Measurements from ENCODE around the gene ADAM11. TPM values are rescaled to one million over a fixed set of nuclear protein-coding genes. Genes with fewer than 3 reads are reported as not detected.
A peak's percentile ranks its signal among the peaks of the same experiment; 100 is the strongest.
"Not testable (repeated sequence)": the region's sequence is repeated elsewhere in the genome, so short reads cannot be mapped to it uniquely, and the experiment has no call there.

The ADAM11 gene
- total RNA-seq (2021) (0.46 and 0.55 TPM in 2 replicates), Bru-seq, nascent RNA (percentile 12 among the genes with signal in this experiment), BruChase-seq, experiment 1, labeled RNA remaining after a 2-hour chase (percentile 19 among the genes with signal in this experiment), BruChase-seq, experiment 2, labeled RNA remaining after a 6-hour chase (percentile 20 among the genes with signal in this experiment)
- long read RNA-seq, partial matches to known transcripts = 0 of 1 reads
- long read RNA-seq, other reads (novel, unspliced or antisense) = 1 of 1 reads

GRCh38 chr17:44758414-44759085 lies at the start of gene ADAM11:
TSS of gene ADAM11 (plus strand) at chr17:44758988. CDS start at chr17:44759200, 212 bp downstream.
- peak within 1 kb of the TSS; percentile 69 for H3K4me2 ChIP-seq
- no peak within 1 kb of the TSS for H2AFZ ChIP-seq
- ChIA-PET CTCF (no interaction called here), POLR2A (ENCODE audit: unreplicated experiment) (no interaction called here)
- H3K9me2 ChIP-seq (ENCODE audit: insufficient read depth) = no peaks in the 10 kb centered on the region
- peak within 1 kb of the TSS; percentile 46 for H3K4me3 ChIP-seq
- no peaks in the 10 kb centered on the region for H3K79me2 ChIP-seq (ENCODE audit: low read depth)
- no peaks in the 10 kb centered on the region for H4K20me1 ChIP-seq (ENCODE audit: insufficient read depth)
- no peaks in the 10 kb centered on the region for H3K9me3 ChIP-seq (ENCODE audit: insufficient read depth, low read depth)
- no peak within 1 kb of the TSS for H3K27ac ChIP-seq
- DNase-seq = no peak
- no peaks in the 10 kb centered on the region for H3K4me1 ChIP-seq (replicated peaks; ENCODE audit: insufficient read depth)
- peaks cover 4% of the 10 kb centered on the region; the same call in 1 of the 2 replicates for H3F3A ChIP-seq (ENCODE audit: insufficient read depth, low read depth)
- no peak for TF ChIP-seq EZH2 (IDR thresholded peaks at IDR 0.05; ENCODE audit: low read depth)
- TF ChIP-seq CTCF (conservative IDR thresholded peaks at IDR 0.05) = no peak
- intact Hi-C loops (cut with micrococcal nuclease; ENCODE audit: unreplicated experiment) = no loop called here
- peaks cover 28% of the 10 kb centered on the region for H3K27me3 ChIP-seq (ENCODE audit: insufficient read depth, low read depth)
- BruUV-seq (replicated peaks) = no TSS peak
- H3K36me3 ChIP-seq (ENCODE audit: low read depth) = no peaks in the 10 kb centered on the region

GRCh38 chr17:44719444-44719843 lies 39.3 kb upstream of the ADAM11 start:
- CTCF ChIA-PET = no interaction called here
- no TSS peak for BruUV-seq (replicated peaks)
- POLR2A ChIA-PET (ENCODE audit: unreplicated experiment) = no interaction called here

GRCh38 chr17:44722254-44722653 lies 36.5 kb upstream of the ADAM11 start:
- no peak overlapping the region for H2AFZ ChIP-seq
- no peak overlapping the region for H3K27ac ChIP-seq
- TF ChIP-seq EZH2 (IDR thresholded peaks at IDR 0.05; ENCODE audit: low read depth) = no peak
- no peak for TF ChIP-seq CTCF (conservative IDR thresholded peaks at IDR 0.05)
- no peak for DNase-seq
- CTCF ChIA-PET = no interaction called here
- no peaks in the 10 kb centered on the region for H3K27me3 ChIP-seq (ENCODE audit: insufficient read depth, low read depth)
- no TSS peak for BruUV-seq (replicated peaks)
- POLR2A ChIA-PET (ENCODE audit: unreplicated experiment) = no interaction called here
- no peaks in the 10 kb centered on the region for H3K9me3 ChIP-seq (ENCODE audit: insufficient read depth, low read depth)
- H4K20me1 ChIP-seq (ENCODE audit: insufficient read depth) = no peaks in the 10 kb centered on the region
- H3K4me2 ChIP-seq = no peak overlapping the region
- H3K4me1 ChIP-seq (replicated peaks; ENCODE audit: insufficient read depth) = no peaks in the 10 kb centered on the region
- H3K4me3 ChIP-seq = no peak overlapping the region
- intact Hi-C loops (cut with micrococcal nuclease; ENCODE audit: unreplicated experiment) = no loop called here
- H3F3A ChIP-seq (ENCODE audit: insufficient read depth, low read depth) = no peaks in the 10 kb centered on the region; the same call in 1 of the 2 replicates
- no peaks in the 10 kb centered on the region for H3K79me2 ChIP-seq (ENCODE audit: low read depth)
- no peaks in the 10 kb centered on the region for H3K9me2 ChIP-seq (ENCODE audit: insufficient read depth)
- H3K36me3 ChIP-seq (ENCODE audit: low read depth) = peaks cover 12% of the 10 kb centered on the region; the same call in 1 of the 2 replicates

More at GRCh38 chr17:44719444-44719843, 39.3 kb upstream of the ADAM11 start:
- no peak for TF ChIP-seq CTCF (conservative IDR thresholded peaks at IDR 0.05)
- TF ChIP-seq EZH2 (IDR thresholded peaks at IDR 0.05; ENCODE audit: low read depth) = no peak
- Histone ChIP-seq H3F3A (ENCODE audit: insufficient read depth, low read depth) (no peaks in the 10 kb centered on the region; the same call in 1 of the 2 replicates), H3K4me2 (no peak overlapping the region), H3K9me2 (ENCODE audit: insufficient read depth) (no peaks in the 10 kb centered on the region), H3K9me3 (ENCODE audit: insufficient read depth, low read depth) (no peaks in the 10 kb centered on the region), H3K36me3 (ENCODE audit: low read depth) (peaks cover 12% of the 10 kb centered on the region; the same call in 1 of the 2 replicates), H3K79me2 (ENCODE audit: low read depth) (no peaks in the 10 kb centered on the region), H2AFZ (no peak overlapping the region), H3K27ac (no peak overlapping the region), H3K4me3 (no peak overlapping the region), H4K20me1 (ENCODE audit: insufficient read depth) (no peaks in the 10 kb centered on the region), H3K4me1 (replicated peaks; ENCODE audit: insufficient read depth) (no peaks in the 10 kb centered on the region), H3K27me3 (ENCODE audit: insufficient read depth, low read depth) (no peaks in the 10 kb centered on the region)
- intact Hi-C loops (cut with micrococcal nuclease; ENCODE audit: unreplicated experiment) = no loop called here
- DNase-seq = no peak

GRCh38 chr17:44726121-44726520 lies 32.7 kb upstream of the ADAM11 start:
- POLR2A ChIA-PET (ENCODE audit: unreplicated experiment) = not testable (repeated sequence)
- CTCF ChIA-PET = interaction anchor here (0.7 kb wide), 1 partner anchor 1026 kb away, joined by 3 read pairs; no protein-coding TSS in a partner anchor

More at GRCh38 chr17:44726121-44726520, 32.7 kb upstream of the ADAM11 start:
- BruUV-seq (replicated peaks); H3K27ac ChIP-seq; H3K36me3 ChIP-seq (ENCODE audit: low read depth); H2AFZ ChIP-seq; DNase-seq; H3K4me3 ChIP-seq; H3K4me2 ChIP-seq; H3K79me2 ChIP-seq (ENCODE audit: low read depth); H3K9me3 ChIP-seq (ENCODE audit: insufficient read depth, low read depth); H3K4me1 ChIP-seq (replicated peaks; ENCODE audit: insufficient read depth); H3F3A ChIP-seq (ENCODE audit: insufficient read depth, low read depth); H4K20me1 ChIP-seq (ENCODE audit: insufficient read depth); intact Hi-C loops (cut with micrococcal nuclease; ENCODE audit: unreplicated experiment); H3K27me3 ChIP-seq (ENCODE audit: insufficient read depth, low read depth); H3K9me2 ChIP-seq (ENCODE audit: insufficient read depth): not testable (repeated sequence)

All from PC-9 (cell line).